ENCODE results near the gene C1S. TPM values are rescaled to one million over a fixed set of nuclear protein-coding genes. Genes with fewer than 3 reads are reported as not detected.

The C1S gene
- total and polyA plus RNA-seq, 2 experiments from 2014 or later = 4.9 to 9.7 TPM

DNA sequence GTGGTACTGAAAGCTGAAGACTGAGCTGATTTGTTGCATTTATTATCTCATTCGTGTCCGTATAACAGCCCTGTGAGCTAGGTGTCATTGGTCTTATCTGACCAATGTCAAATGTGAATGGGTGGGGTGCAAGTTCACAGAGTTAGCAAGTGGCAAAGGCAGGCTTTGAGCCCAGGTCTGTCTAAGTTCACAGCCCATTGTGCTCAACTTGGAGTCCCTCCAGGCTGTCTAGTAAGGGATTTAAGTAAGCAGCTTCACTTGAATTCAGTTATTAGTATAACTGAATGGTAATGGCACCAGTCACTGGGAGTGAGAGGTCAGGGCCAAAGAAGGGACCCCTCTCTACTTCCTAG, 8.5 kb downstream of the C1S start (continued):
- TF ChIP-seq, protein P1, sequence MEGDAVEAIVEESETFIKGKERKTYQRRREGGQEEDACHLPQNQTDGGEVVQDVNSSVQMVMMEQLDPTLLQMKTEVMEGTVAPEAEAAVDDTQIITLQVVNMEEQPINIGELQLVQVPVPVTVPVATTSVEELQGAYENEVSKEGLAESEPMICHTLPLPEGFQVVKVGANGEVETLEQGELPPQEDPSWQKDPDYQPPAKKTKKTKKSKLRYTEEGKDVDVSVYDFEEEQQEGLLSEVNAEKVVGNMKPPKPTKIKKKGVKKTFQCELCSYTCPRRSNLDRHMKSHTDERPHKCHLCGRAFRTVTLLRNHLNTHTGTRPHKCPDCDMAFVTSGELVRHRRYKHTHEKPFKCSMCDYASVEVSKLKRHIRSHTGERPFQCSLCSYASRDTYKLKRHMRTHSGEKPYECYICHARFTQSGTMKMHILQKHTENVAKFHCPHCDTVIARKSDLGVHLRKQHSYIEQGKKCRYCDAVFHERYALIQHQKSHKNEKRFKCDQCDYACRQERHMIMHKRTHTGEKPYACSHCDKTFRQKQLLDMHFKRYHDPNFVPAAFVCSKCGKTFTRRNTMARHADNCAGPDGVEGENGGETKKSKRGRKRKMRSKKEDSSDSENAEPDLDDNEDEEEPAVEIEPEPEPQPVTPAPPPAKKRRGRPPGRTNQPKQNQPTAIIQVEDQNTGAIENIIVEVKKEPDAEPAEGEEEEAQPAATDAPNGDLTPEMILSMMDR (conservative IDR thresholded peaks at IDR 0.05; ENCODE audit: low read depth in 2 of 2) = no peak

DNA sequence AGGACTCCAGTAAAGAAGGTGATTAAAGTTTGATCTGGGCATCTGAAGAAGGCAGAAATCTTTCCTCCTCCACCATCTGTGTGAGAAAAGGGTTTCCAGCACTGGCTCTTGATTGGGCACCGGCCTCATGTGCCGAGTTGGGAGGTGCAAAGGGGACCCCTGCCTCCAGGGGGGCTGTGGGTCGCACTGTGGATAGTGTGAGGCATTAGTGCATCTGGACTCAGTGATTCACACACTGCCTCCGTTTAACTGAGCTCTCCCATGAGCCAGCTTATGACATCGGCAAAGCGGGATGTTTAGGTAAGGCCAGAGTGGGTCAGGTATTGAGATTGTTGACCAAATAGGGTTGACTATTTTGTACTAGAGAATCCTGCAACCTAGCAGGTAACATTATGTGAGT, 8.9 kb downstream of the C1S start:
- no peaks in the 10 kb centered on the region for H3K36me3 Mint-ChIP-seq (ENCODE audit: low read depth)
- no peaks in the 10 kb centered on the region for H3K27me3 ChIP-seq (ENCODE audit: insufficient read depth)
- H3K27ac ChIP-seq (ENCODE audit: low read depth) = no peak overlapping the region
- H3K4me3 ChIP-seq = no peak overlapping the region
- H3K36me3 ChIP-seq (ENCODE audit: insufficient read depth) = no peaks in the 10 kb centered on the region
- H3K4me1 Mint-ChIP-seq = no peaks in the 10 kb centered on the region
- H3K79me2 ChIP-seq (replicated peaks; ENCODE audit: insufficient read depth) = no peaks in the 10 kb centered on the region
- no peaks in the 10 kb centered on the region for H4K20me1 ChIP-seq (replicated peaks; ENCODE audit: insufficient read depth)
- H3K9me3 Mint-ChIP-seq = no peaks in the 10 kb centered on the region
- peaks cover 5% of the 10 kb centered on the region for H3K27me3 Mint-ChIP-seq (ENCODE audit: insufficient read depth, low read depth, poor library complexity)
- no peak overlapping the region for H3K4me3 Mint-ChIP-seq
- no peak overlapping the region for H3K4me2 ChIP-seq
- ATAC-seq = no peak
- H3K9me2 ChIP-seq (ENCODE audit: insufficient read depth) = peaks cover 6% of the 10 kb centered on the region; the same call in 1 of the 2 replicates
- no peak overlapping the region for H2AFZ ChIP-seq
- H3K27ac Mint-ChIP-seq = no peak overlapping the region
- H3K4me1 ChIP-seq (ENCODE audit: insufficient read depth) = no peaks in the 10 kb centered on the region
- no peak for DNase-seq (ENCODE audit: low spot score)
- no peaks in the 10 kb centered on the region for H3F3A ChIP-seq (replicated peaks; ENCODE audit: low read depth)
- TF ChIP-seq ZNF331 (CRISPR knock-in tag; IDR thresholded peaks at IDR 0.05; ENCODE audit: low read depth) (no peak), EZH2 (IDR thresholded peaks at IDR 0.05; ENCODE audit: low read depth, unreplicated experiment) (no peak), JUNB (IDR thresholded peaks at IDR 0.05; ENCODE audit: unreplicated experiment) (no peak), EZH2phosphoT487 (IDR thresholded peaks at IDR 0.05; ENCODE audit: unreplicated experiment) (no peak), NANOG (IDR thresholded peaks at IDR 0.05; ENCODE audit: borderline replicate concordance) (no peak), ZNF114 (CRISPR knock-in tag; IDR thresholded peaks at IDR 0.05) (no peak), POLR2AphosphoS5 (IDR thresholded peaks at IDR 0.05; ENCODE audit: low read depth) (no peak)
- TF ChIP-seq, protein P1 (conservative IDR thresholded peaks at IDR 0.05; ENCODE audit: low read depth in 2 of 2) = no peak
- TF ChIP-seq, protein P2, sequence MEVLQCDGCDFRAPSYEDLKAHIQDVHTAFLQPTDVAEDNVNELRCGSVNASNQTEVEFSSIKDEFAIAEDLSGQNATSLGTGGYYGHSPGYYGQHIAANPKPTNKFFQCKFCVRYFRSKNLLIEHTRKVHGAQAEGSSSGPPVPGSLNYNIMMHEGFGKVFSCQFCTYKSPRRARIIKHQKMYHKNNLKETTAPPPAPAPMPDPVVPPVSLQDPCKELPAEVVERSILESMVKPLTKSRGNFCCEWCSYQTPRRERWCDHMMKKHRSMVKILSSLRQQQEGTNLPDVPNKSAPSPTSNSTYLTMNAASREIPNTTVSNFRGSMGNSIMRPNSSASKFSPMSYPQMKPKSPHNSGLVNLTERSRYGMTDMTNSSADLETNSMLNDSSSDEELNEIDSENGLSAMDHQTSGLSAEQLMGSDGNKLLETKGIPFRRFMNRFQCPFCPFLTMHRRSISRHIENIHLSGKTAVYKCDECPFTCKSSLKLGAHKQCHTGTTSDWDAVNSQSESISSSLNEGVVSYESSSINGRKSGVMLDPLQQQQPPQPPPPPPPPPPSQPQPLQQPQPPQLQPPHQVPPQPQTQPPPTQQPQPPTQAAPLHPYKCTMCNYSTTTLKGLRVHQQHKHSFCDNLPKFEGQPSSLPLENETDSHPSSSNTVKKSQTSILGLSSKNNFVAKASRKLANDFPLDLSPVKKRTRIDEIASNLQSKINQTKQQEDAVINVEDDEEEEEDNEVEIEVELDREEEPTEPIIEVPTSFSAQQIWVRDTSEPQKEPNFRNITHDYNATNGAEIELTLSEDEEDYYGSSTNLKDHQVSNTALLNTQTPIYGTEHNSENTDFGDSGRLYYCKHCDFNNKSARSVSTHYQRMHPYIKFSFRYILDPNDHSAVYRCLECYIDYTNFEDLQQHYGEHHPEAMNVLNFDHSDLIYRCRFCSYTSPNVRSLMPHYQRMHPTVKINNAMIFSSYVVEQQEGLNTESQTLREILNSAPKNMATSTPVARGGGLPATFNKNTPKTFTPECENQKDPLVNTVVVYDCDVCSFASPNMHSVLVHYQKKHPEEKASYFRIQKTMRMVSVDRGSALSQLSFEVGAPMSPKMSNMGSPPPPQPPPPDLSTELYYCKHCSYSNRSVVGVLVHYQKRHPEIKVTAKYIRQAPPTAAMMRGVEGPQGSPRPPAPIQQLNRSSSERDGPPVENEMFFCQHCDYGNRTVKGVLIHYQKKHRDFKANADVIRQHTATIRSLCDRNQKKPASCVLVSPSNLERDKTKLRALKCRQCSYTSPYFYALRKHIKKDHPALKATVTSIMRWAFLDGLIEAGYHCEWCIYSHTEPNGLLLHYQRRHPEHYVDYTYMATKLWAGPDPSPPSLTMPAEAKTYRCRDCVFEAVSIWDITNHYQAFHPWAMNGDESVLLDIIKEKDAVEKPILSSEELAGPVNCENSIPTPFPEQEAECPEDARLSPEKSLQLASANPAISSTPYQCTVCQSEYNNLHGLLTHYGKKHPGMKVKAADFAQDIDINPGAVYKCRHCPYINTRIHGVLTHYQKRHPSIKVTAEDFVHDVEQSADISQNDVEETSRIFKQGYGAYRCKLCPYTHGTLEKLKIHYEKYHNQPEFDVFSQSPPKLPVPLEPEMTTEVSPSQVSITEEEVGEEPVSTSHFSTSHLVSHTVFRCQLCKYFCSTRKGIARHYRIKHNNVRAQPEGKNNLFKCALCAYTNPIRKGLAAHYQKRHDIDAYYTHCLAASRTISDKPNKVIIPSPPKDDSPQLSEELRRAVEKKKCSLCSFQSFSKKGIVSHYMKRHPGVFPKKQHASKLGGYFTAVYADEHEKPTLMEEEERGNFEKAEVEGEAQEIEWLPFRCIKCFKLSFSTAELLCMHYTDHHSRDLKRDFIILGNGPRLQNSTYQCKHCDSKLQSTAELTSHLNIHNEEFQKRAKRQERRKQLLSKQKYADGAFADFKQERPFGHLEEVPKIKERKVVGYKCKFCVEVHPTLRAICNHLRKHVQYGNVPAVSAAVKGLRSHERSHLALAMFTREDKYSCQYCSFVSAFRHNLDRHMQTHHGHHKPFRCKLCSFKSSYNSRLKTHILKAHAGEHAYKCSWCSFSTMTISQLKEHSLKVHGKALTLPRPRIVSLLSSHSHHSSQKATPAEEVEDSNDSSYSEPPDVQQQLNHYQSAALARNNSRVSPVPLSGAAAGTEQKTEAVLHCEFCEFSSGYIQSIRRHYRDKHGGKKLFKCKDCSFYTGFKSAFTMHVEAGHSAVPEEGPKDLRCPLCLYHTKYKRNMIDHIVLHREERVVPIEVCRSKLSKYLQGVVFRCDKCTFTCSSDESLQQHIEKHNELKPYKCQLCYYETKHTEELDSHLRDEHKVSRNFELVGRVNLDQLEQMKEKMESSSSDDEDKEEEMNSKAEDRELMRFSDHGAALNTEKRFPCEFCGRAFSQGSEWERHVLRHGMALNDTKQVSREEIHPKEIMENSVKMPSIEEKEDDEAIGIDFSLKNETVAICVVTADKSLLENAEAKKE (CRISPR knock-in tag; IDR thresholded peaks at IDR 0.05) = no peak
- TF ChIP-seq, protein P3, sequence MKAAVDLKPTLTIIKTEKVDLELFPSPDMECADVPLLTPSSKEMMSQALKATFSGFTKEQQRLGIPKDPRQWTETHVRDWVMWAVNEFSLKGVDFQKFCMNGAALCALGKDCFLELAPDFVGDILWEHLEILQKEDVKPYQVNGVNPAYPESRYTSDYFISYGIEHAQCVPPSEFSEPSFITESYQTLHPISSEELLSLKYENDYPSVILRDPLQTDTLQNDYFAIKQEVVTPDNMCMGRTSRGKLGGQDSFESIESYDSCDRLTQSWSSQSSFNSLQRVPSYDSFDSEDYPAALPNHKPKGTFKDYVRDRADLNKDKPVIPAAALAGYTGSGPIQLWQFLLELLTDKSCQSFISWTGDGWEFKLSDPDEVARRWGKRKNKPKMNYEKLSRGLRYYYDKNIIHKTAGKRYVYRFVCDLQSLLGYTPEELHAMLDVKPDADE (IDR thresholded peaks at IDR 0.05) = no peak
- TF ChIP-seq, protein P4, sequence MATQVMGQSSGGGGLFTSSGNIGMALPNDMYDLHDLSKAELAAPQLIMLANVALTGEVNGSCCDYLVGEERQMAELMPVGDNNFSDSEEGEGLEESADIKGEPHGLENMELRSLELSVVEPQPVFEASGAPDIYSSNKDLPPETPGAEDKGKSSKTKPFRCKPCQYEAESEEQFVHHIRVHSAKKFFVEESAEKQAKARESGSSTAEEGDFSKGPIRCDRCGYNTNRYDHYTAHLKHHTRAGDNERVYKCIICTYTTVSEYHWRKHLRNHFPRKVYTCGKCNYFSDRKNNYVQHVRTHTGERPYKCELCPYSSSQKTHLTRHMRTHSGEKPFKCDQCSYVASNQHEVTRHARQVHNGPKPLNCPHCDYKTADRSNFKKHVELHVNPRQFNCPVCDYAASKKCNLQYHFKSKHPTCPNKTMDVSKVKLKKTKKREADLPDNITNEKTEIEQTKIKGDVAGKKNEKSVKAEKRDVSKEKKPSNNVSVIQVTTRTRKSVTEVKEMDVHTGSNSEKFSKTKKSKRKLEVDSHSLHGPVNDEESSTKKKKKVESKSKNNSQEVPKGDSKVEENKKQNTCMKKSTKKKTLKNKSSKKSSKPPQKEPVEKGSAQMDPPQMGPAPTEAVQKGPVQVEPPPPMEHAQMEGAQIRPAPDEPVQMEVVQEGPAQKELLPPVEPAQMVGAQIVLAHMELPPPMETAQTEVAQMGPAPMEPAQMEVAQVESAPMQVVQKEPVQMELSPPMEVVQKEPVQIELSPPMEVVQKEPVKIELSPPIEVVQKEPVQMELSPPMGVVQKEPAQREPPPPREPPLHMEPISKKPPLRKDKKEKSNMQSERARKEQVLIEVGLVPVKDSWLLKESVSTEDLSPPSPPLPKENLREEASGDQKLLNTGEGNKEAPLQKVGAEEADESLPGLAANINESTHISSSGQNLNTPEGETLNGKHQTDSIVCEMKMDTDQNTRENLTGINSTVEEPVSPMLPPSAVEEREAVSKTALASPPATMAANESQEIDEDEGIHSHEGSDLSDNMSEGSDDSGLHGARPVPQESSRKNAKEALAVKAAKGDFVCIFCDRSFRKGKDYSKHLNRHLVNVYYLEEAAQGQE (IDR thresholded peaks at IDR 0.05; ENCODE audit: unreplicated experiment) = no peak
